Activated CD4-positive, alpha-beta T cell treated with anti-CD3 and anti-CD28 coated beads for 36 hours (primary cell): Measurements from ENCODE around the gene SEC22A. TPM values are rescaled to one million over a fixed set of nuclear protein-coding genes. Genes with fewer than 3 reads are reported as not detected.

Source experiments
- ATAC-seq: fragments of 200-7000 bp; cut with Tn5 transposase; one replicate; pipeline ENCODE4 v1.10.0; 2021; ENCODE audit warnings: mild to moderate bottlenecking, moderate library complexity
- CTCF ChIA-PET: fragments of 350-600 bp; sonication (Branson Sonifier 250); formaldehyde crosslinking; loops from one replicate; lab custom pipeline; 2021; ENCODE audit warnings: antibody characterized with exemption; lab: Charles Lee
- POLR2A ChIA-PET: fragments of 350-600 bp; sonication (Branson Sonifier 250); formaldehyde crosslinking; loops from one replicate; lab custom pipeline; 2021; ENCODE audit warnings: antibody characterized with exemption, inconsistent platforms; lab: Charles Lee
- DNase-seq: peaks from one replicate; pipeline ENCODE4 v3.0.0-alpha.2; 2020
- H3K27ac Mint-ChIP-seq: one replicate; pipeline ENCODE4 v1.8.0; 2021; ENCODE audit warnings: mixed read lengths
- H3K27me3 Mint-ChIP-seq: one replicate; pipeline ENCODE4 v1.8.0; 2021; ENCODE audit warnings: mixed read lengths
- H3K36me3 Mint-ChIP-seq: one replicate; pipeline ENCODE4 v1.8.0; 2021; ENCODE audit warnings: low read depth, mixed read lengths
- H3K4me1 Mint-ChIP-seq: one replicate; pipeline ENCODE4 v1.8.0; 2021; ENCODE audit warnings: mixed read lengths
- H3K4me3 Mint-ChIP-seq: one replicate; pipeline ENCODE4 v1.8.0; 2021; ENCODE audit warnings: mild to moderate bottlenecking, moderate library complexity, mixed read lengths
- H3K9me3 Mint-ChIP-seq: one replicate; pipeline ENCODE4 v1.8.0; 2021; ENCODE audit warnings: low read depth, mixed read lengths
- intact Hi-C, 2 experiments: fragments of 100-400 bp; cut with DNase I in 1 of 2; cut with micrococcal nuclease in 1 of 2; formaldehyde crosslinking; loops; one replicate each; pipeline versions ENCODE4 v1.14.2 to v1.15.1; 2022 to 2024; cut with DNase I, micrococcal nuclease
- total RNA-seq, 2 experiments: library from RNA; stranded (reverse); gene quantifications; one replicate each; pipeline ENCODE4 v1.2.3, GENCODE V29; 2021

Gene SEC22A
- total RNA-seq, 2 experiments from 2014 or later = 13.2 to 16.3 TPM

DNA sequence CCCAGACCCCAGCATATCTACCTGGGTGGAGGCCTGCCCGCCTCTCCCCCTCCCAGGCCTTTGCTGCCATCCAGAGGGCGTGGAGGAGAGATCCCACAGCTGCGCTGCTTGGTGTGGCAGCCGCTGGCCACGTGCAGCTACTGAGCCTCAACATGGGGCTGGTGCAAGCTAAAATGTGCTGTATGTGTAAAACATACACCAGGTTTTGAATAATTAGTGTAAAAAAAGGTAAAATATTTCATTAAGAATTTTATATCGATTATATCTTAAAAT lies 95.8 kb downstream of the SEC22A start:
- CTCF ChIA-PET = interaction anchor here (0.9 kb wide), 1 partner anchor 262 kb away, joined by 4 read pairs; no protein-coding TSS in a partner anchor

DNA sequence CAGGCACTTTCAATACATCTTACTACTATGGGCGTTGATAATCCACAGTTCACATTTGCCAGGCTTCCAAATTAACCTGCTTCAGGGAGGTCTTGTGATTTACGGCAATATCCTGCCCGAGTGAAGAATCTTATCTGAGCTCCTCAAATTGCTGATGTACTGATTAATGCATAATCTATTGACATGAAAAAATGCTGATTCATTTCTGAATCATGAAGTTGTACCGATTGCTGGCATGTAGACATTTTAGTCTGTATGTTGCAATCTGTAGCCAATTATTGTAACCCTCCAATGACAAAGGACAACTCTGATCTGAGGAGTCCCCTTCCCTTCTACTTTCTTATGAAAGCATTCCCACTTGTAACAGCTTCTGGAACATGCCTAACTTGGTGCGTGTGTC lies 97.2 kb downstream of the SEC22A start:
- POLR2A ChIA-PET = no interaction called here
- CTCF ChIA-PET = no interaction called here

More for the DNA sequence above, 95.8 kb downstream of the SEC22A start:
- Mint-ChIP-seq H3K4me3 (no peak overlapping the region), H3K36me3 (no peaks in the 10 kb centered on the region), H3K27me3 (no peaks in the 10 kb centered on the region), H3K4me1 (no peaks in the 10 kb centered on the region), H3K27ac (no peak overlapping the region), H3K9me3 (no peaks in the 10 kb centered on the region)
- intact Hi-C loops = no loop called here
- ATAC-seq (no peak), DNase-seq (peak; percentile 20)
- POLR2A ChIA-PET = no interaction called here

DNA sequence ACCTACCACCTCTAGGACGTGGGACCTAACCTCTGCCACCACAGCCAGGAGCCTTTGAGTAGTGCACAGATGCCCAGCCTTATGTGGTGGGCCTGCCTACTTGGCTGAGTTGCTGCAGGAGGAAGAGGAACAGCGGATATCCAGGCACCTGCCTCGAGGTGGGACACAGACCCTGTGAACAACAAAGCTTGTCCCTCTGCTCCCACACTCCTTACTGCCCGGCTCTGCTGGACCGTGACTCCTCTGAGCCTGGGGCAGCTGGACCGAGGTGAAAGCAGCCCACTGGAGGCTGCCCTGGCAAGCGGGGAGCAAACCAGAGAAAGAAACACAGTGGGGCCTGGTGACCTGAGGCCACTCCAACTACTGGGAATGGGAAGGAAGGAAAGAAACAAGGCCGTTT lies 97.8 kb downstream of the SEC22A start:
- POLR2A ChIA-PET = no interaction called here
- no peaks in the 10 kb centered on the region for H3K4me1 Mint-ChIP-seq
- no peak overlapping the region for H3K27ac Mint-ChIP-seq
- H3K36me3 Mint-ChIP-seq = no peaks in the 10 kb centered on the region
- no peak for ATAC-seq
- no peaks in the 10 kb centered on the region for H3K9me3 Mint-ChIP-seq
- no peak overlapping the region for H3K4me3 Mint-ChIP-seq
- no peak for DNase-seq
- CTCF ChIA-PET = no interaction called here
- intact Hi-C loops = no loop called here
- no peaks in the 10 kb centered on the region for H3K27me3 Mint-ChIP-seq

More for the DNA sequence above, 97.2 kb downstream of the SEC22A start:
- DNase-seq (no peak), ATAC-seq (no peak)
- intact Hi-C loops = no loop called here
- no peaks in the 10 kb centered on the region for H3K27me3 Mint-ChIP-seq
- H3K4me3 Mint-ChIP-seq = no peak overlapping the region
- H3K27ac Mint-ChIP-seq = no peak overlapping the region
- no peaks in the 10 kb centered on the region for H3K9me3 Mint-ChIP-seq
- no peaks in the 10 kb centered on the region for H3K36me3 Mint-ChIP-seq
- H3K4me1 Mint-ChIP-seq = no peaks in the 10 kb centered on the region

DNA sequence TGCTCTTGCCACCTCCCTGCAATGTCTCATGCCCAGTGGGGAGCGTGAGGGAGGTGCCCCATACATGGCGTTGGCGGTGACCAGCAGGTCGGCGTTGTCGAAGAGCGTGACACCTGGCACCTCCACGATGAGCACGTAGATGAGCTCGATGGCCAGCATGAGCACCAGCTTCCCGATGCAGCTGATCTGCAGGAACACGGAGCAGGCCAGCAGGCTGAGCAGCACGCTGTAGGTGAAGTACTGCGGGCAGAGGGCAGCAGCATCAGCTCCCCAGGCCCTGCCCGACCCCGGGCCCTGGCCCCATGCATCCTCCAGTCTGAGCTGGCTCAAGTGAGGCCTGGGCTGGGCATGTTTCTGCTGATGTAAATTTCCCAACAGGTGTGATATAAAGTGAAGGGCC lies 98.3 kb downstream of the SEC22A start:
- no peak overlapping the region for H3K27ac Mint-ChIP-seq
- CTCF ChIA-PET = interaction anchor here (1.2 kb wide), 1 partner anchor 26 kb away, joined by 3 read pairs; no protein-coding TSS in a partner anchor
- H3K9me3 Mint-ChIP-seq = no peaks in the 10 kb centered on the region
- H3K27me3 Mint-ChIP-seq = no peaks in the 10 kb centered on the region
- ATAC-seq (no peak), DNase-seq (no peak)
- no peaks in the 10 kb centered on the region for H3K36me3 Mint-ChIP-seq
- POLR2A ChIA-PET = no interaction called here
- intact Hi-C loops = no loop called here
- H3K4me1 Mint-ChIP-seq = no peaks in the 10 kb centered on the region
- no peak overlapping the region for H3K4me3 Mint-ChIP-seq

DNA sequence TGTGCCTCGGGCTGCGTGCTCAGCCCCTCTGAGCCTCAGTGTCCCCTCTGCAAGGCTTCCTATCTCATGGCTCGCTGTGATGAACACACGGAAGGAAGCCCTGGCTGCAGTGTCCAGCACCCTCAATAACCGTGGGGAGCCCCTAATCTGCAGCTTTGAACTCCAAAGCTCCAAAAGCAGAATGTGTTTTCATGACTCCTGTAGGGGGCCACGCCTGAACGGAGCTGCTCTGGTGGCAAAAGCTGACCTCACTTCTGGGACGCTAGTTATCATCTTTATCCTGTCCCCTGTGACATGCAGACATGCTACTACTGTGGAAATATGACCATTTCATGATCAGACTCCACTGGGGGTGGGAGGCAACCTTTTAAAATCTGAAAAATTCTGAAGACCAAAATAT lies 98.8 kb downstream of the SEC22A start:
- Mint-ChIP-seq H3K27ac (no peak overlapping the region), H3K36me3 (no peaks in the 10 kb centered on the region), H3K27me3 (no peaks in the 10 kb centered on the region), H3K9me3 (no peaks in the 10 kb centered on the region), H3K4me3 (no peak overlapping the region), H3K4me1 (no peaks in the 10 kb centered on the region)
- ChIA-PET POLR2A (no interaction called here), CTCF (interaction anchor here (1.2 kb wide), 1 partner anchor 26 kb away, joined by 3 read pairs; no protein-coding TSS in a partner anchor)
- DNase-seq (no peak), ATAC-seq (no peak)
- intact Hi-C loops = no loop called here

DNA sequence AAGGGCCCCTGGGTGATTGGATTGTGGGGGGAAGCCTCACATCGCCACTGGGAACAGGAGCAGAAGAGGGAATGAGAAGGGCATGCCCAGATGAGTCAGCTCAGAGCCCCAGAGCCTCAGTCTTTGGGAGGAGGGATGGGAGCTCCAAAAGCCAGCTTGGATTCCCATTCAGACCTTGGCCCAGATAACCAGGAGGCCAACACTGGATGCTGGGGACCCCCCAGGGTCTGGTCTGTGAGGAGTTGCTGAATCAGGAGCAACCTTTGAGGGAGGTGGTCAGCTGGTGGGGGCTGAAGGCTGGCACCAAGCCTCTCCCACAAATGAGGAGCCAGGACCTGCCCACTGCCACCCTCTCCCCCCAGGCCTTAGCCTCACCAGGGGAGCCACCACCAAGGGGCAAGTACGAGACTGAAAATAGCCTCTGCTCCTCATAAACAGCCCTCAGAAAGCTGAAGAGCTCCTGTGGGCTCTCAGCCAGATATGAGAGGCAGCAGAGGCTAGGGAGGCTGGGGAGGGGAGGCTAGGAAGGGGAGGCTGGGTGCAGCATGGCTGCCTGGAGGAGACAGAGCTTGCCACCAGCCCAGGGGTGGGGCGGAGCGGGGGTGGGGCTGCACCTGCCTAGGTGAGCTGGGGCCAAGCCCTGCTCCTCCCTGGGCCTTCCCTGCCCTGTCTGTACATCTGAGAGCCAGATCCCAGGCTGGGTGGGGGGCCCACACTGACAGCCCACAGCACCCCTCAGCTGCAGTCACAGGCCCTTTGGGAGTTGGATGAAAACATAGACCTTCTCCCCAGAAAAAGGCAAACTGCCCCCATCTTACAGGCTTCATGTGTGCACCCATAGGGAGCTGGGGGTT lies 99.8 kb downstream of the SEC22A start:
- intact Hi-C loops = no loop called here
- H3K27ac Mint-ChIP-seq = no peak overlapping the region
- no peak for DNase-seq
- H3K4me3 Mint-ChIP-seq = no peak overlapping the region
- ATAC-seq = no peak
- H3K27me3 Mint-ChIP-seq = no peaks in the 10 kb centered on the region
- H3K9me3 Mint-ChIP-seq = no peaks in the 10 kb centered on the region
- H3K4me1 Mint-ChIP-seq = no peaks in the 10 kb centered on the region
- CTCF ChIA-PET = interaction anchor here (1.2 kb wide), 1 partner anchor 25 kb away, joined by 3 read pairs; no protein-coding TSS in a partner anchor
- POLR2A ChIA-PET = no interaction called here
- H3K36me3 Mint-ChIP-seq = no peaks in the 10 kb centered on the region

DNA sequence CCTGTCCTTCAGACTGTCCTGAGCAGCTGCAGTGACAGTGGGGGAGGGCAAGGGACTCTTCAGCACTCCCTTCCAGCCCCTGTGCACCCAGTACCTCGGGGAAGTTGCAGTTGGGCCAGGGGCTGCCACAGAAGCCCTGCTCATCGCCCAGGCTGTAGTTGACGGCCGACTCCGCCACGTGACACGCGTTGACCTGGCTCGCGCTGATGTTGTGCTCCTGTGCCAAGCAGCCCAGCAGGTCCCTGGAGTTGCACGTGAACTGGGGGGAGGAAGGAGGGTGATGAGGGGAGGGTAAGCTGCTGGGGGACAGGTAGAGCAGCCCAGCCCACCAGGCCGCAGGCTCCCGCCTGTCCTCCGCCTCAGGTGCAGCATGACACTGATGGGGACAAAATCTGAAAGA lies 101.2 kb downstream of the SEC22A start:
- DNase-seq (no peak), ATAC-seq (no peak)
- Mint-ChIP-seq H3K4me3 (no peak overlapping the region), H3K36me3 (no peaks in the 10 kb centered on the region), H3K4me1 (no peaks in the 10 kb centered on the region), H3K9me3 (no peaks in the 10 kb centered on the region), H3K27me3 (no peaks in the 10 kb centered on the region), H3K27ac (no peak overlapping the region)
- intact Hi-C loops = no loop called here
- POLR2A ChIA-PET = no interaction called here
- CTCF ChIA-PET = interaction anchor here (1.1 to 1.3 kb wide), 2 partner anchors 17 to 24 kb away, joined by 3 to 4 read pairs; no protein-coding TSS in a partner anchor

DNA sequence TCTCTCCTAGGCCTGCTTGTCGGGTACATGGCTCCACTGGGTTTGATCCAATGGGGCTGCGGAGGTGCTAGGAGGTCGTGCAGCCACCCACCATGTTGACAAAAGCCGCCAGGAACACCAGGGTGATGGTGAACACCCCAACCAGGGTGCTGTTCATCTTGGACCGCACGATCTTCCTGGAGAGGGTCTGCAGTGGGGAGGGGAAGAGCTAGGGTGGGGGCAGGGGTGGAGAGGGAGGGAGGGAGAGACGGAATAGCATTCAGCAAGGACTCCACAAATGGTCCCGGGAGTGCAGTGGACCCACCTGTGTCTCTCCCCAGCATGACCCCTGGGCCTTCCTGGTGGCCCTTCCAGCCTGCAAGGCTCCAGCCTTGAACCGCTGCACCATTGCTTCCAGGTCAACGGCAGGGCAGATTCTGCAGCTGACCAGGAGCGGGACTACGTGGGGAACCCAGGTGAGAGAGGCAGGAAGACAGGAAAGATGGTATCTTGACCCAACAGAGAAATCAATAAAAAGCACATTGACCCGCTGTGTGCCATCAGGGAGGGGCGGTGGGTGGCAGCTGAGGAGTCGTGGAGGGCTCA lies 102.3 kb downstream of the SEC22A start:
- CTCF ChIA-PET = interaction anchor here (0.7 to 1.3 kb wide), 3 partner anchors 18 to 1807 kb away, joined by 3 to 4 read pairs (median 3); no protein-coding TSS in a partner anchor

DNA sequence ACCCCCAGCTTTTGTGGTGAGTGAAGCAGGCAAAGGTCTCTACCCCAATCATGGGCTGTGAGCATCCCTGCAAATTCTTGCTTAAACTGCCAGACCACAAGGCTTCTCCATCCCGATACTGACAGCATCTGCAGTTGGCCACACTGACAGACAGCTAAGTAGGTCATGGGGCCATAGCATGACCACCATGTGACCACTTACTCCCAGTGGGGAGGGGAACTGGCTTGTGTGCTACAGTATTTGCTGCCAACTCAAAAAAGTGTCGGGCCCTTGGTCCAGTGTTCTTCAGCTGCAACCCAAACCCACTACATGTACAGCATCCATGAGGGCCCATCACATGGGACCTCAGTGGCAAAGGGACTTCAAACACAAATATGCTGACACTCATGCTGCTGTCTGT lies 103.4 kb downstream of the SEC22A start:
- peaks cover 1% of the 10 kb centered on the region for H3K27me3 Mint-ChIP-seq
- ChIA-PET CTCF (interaction anchor here (0.6 kb wide), 1 partner anchor 24 kb away, joined by 3 read pairs; no protein-coding TSS in a partner anchor), POLR2A (no interaction called here)
- ATAC-seq = no peak
- no peak overlapping the region for H3K27ac Mint-ChIP-seq
- H3K4me1 Mint-ChIP-seq = no peaks in the 10 kb centered on the region
- no peaks in the 10 kb centered on the region for H3K9me3 Mint-ChIP-seq
- DNase-seq = no peak
- intact Hi-C loops = no loop called here
- H3K4me3 Mint-ChIP-seq = no peak overlapping the region
- H3K36me3 Mint-ChIP-seq = no peaks in the 10 kb centered on the region

More for the DNA sequence above, 102.3 kb downstream of the SEC22A start:
- POLR2A ChIA-PET = no interaction called here
- Mint-ChIP-seq H3K4me1 (no peaks in the 10 kb centered on the region), H3K9me3 (no peaks in the 10 kb centered on the region), H3K4me3 (no peak overlapping the region), H3K36me3 (no peaks in the 10 kb centered on the region), H3K27me3 (peaks cover 1% of the 10 kb centered on the region), H3K27ac (no peak overlapping the region)
- no peak for ATAC-seq
- intact Hi-C loops = no loop called here
- no peak for DNase-seq

DNA sequence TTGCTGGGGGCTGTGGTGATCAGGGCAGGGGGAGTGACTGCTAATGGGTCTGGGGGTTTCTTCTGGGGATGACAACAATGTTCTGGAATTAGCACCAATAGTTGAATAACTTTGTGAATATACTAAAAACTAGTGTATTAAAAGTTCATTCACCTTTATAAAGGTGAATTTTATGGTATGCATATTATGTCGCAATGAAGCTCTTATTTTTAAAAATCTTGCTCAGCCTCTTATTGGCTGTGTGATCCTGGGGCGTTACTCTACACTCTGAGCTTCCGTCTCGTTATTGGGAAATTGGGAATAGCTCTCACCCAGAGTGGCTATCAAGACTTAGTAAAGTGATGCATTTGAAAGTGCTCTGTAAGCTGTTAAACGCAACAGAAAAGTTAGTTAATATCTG lies 105.3 kb downstream of the SEC22A start:
- H3K4me1 Mint-ChIP-seq = no peaks in the 10 kb centered on the region
- ChIA-PET POLR2A (no interaction called here), CTCF (interaction anchor here (0.8 to 1.5 kb wide), 3 partner anchors 23 to 385 kb away, joined by 3 read pairs; partner anchors contain the start of gene PDIA5)
- H3K27me3 Mint-ChIP-seq = peaks cover 1% of the 10 kb centered on the region
- ATAC-seq = no peak
- no peaks in the 10 kb centered on the region for H3K36me3 Mint-ChIP-seq
- intact Hi-C loops = no loop called here
- H3K27ac Mint-ChIP-seq = no peak overlapping the region
- H3K4me3 Mint-ChIP-seq = no peak overlapping the region
- H3K9me3 Mint-ChIP-seq = no peaks in the 10 kb centered on the region
- DNase-seq = no peak

DNA sequence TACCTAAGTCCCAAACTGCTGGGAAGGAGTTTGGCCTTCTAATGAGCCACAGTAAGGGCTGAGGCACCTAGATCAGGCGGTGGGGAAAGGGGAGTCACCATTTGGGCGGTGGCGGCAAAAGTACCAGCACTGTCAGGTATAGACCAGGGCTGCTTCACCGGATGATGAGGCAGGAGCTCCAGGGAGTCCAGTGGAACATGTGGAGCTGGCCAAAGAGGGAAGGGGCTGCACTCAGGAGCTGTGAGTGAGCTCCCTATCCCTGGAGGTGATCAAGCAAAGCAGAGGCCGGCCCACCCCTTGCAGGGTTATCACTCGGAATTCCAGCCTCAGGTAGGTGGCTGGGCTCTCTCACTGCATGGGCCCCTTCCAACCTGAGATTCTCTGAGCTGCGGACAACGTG lies 108.4 kb downstream of the SEC22A start:
- no peak for DNase-seq
- POLR2A ChIA-PET = no interaction called here
- H3K27me3 Mint-ChIP-seq = peaks cover 4% of the 10 kb centered on the region
- H3K9me3 Mint-ChIP-seq = no peaks in the 10 kb centered on the region
- no peaks in the 10 kb centered on the region for H3K36me3 Mint-ChIP-seq
- CTCF ChIA-PET = interaction anchor here (1.0 kb wide), 1 partner anchor 24 kb away, joined by 3 read pairs; no protein-coding TSS in a partner anchor
- no peak for ATAC-seq
- intact Hi-C loops = no loop called here
- H3K27ac Mint-ChIP-seq = no peak overlapping the region
- H3K4me3 Mint-ChIP-seq = no peak overlapping the region
- H3K4me1 Mint-ChIP-seq = no peaks in the 10 kb centered on the region

DNA sequence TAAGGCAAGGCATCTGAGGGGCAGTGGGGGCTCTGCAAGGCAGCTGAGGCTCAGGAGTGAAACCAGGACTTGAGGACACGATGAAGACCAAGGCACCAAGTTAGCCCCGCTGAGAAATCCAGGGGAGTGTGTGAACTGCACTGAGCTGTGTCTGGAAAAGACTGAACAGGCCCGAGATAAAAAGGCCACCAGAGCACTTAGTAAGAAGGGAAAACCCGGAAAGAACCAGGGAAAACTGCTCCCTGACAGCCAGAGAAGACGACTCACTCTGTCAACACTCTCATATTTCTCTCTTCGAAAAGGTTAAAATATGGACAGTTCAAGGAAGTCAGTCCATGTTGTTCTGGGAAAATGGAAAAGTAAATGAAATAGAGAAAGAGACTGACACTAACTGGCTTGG lies 109.0 kb downstream of the SEC22A start:
- H3K4me3 Mint-ChIP-seq = no peak overlapping the region
- intact Hi-C loops = no loop called here
- no peaks in the 10 kb centered on the region for H3K36me3 Mint-ChIP-seq
- H3K9me3 Mint-ChIP-seq = no peaks in the 10 kb centered on the region
- no peak overlapping the region for H3K27ac Mint-ChIP-seq
- peaks cover 4% of the 10 kb centered on the region for H3K27me3 Mint-ChIP-seq
- DNase-seq (no peak), ATAC-seq (no peak)
- no peaks in the 10 kb centered on the region for H3K4me1 Mint-ChIP-seq
- POLR2A ChIA-PET = no interaction called here
- CTCF ChIA-PET = no interaction called here
